Measurements from ENCODE around the gene COL4A1.

The COL4A1 gene

GRCh38 chr13:110324026-110324749, 17.2 kb upstream of the COL4A1 start:
- TF ChIP-seq REST (IDR thresholded peaks at IDR 0.05; ENCODE audit: insufficient replicate concordance, low read depth) (no peak), GABPA (IDR thresholded peaks at IDR 0.05; ENCODE audit: low read depth) (no peak), CTCF (IDR thresholded peaks at IDR 0.05; ENCODE audit: insufficient read depth, low read length) (no peak), SPI1 (IDR thresholded peaks at IDR 0.05; ENCODE audit: borderline replicate concordance, low read depth) (no peak), POLR2AphosphoS5 (IDR thresholded peaks at IDR 0.05; ENCODE audit: low read depth) (no peak)
- Histone ChIP-seq H3K4me3 (replicated peaks; ENCODE audit: insufficient read depth, low read length) (no peak overlapping the region), H3K27me3 (ENCODE audit: insufficient read depth, poor library complexity, severe bottlenecking) (peaks cover 33% of the 10 kb centered on the region), H3K27ac (replicated peaks) (no peak overlapping the region)
- no peak for DNase-seq (ENCODE audit: low read depth in 1 of 2, low spot score in 1 of 2)

GRCh38 chr13:110323172-110323891, 16.4 kb upstream of the COL4A1 start:
- peaks cover 40% of the 10 kb centered on the region for H3K27me3 ChIP-seq (ENCODE audit: insufficient read depth, poor library complexity, severe bottlenecking)
- H3K4me3 ChIP-seq (replicated peaks; ENCODE audit: insufficient read depth, low read length): no peak overlapping the region
- H3K27ac ChIP-seq (replicated peaks): no peak overlapping the region
- no peak for TF ChIP-seq POLR2AphosphoS5 (IDR thresholded peaks at IDR 0.05; ENCODE audit: low read depth)
- no peak for TF ChIP-seq SPI1 (IDR thresholded peaks at IDR 0.05; ENCODE audit: borderline replicate concordance, low read depth)
- no peak for TF ChIP-seq GABPA (IDR thresholded peaks at IDR 0.05; ENCODE audit: low read depth)
- TF ChIP-seq REST (IDR thresholded peaks at IDR 0.05; ENCODE audit: insufficient replicate concordance, low read depth): no peak
- no peak for TF ChIP-seq CTCF (IDR thresholded peaks at IDR 0.05; ENCODE audit: insufficient read depth, low read length)
- DNase-seq (ENCODE audit: low read depth in 1 of 2, low spot score in 1 of 2): no peak

- Histone ChIP-seq H3K4me3 (replicated peaks; ENCODE audit: insufficient read depth, low read length) (no peak overlapping the region), H3K27me3 (ENCODE audit: insufficient read depth, poor library complexity, severe bottlenecking) (peaks cover 37% of the 10 kb centered on the region), H3K27ac (replicated peaks) (no peak overlapping the region)
- no peak for TF ChIP-seq GABPA (IDR thresholded peaks at IDR 0.05; ENCODE audit: low read depth)
- TF ChIP-seq REST (IDR thresholded peaks at IDR 0.05; ENCODE audit: insufficient replicate concordance, low read depth): no peak
- no peak for TF ChIP-seq CTCF (IDR thresholded peaks at IDR 0.05; ENCODE audit: insufficient read depth, low read length)
- no peak for TF ChIP-seq SPI1 (IDR thresholded peaks at IDR 0.05; ENCODE audit: borderline replicate concordance, low read depth)
- no peak for TF ChIP-seq POLR2AphosphoS5 (IDR thresholded peaks at IDR 0.05; ENCODE audit: low read depth)
- no peak for DNase-seq (ENCODE audit: low read depth in 1 of 2, low spot score in 1 of 2)
These were observed 15.8 kb upstream of the COL4A1 start for GRCh38 chr13:110322828-110323171.
